ENCODE data around the gene USP40. TPM values are rescaled to one million over a fixed set of nuclear protein-coding genes. Genes with fewer than 3 reads are reported as not detected.

The USP40 gene
- total RNA-seq, 1 experiment from 2014 or later = 34.9 TPM

GRCh38 chr2:233471291-233472035, 95.1 kb downstream of the USP40 start:
- ATAC-seq = no peak
- CTCF ChIA-PET = no interaction called here
- no TSS peak for BruUV-seq (replicated peaks)
- TF ChIP-seq, protein P1, sequence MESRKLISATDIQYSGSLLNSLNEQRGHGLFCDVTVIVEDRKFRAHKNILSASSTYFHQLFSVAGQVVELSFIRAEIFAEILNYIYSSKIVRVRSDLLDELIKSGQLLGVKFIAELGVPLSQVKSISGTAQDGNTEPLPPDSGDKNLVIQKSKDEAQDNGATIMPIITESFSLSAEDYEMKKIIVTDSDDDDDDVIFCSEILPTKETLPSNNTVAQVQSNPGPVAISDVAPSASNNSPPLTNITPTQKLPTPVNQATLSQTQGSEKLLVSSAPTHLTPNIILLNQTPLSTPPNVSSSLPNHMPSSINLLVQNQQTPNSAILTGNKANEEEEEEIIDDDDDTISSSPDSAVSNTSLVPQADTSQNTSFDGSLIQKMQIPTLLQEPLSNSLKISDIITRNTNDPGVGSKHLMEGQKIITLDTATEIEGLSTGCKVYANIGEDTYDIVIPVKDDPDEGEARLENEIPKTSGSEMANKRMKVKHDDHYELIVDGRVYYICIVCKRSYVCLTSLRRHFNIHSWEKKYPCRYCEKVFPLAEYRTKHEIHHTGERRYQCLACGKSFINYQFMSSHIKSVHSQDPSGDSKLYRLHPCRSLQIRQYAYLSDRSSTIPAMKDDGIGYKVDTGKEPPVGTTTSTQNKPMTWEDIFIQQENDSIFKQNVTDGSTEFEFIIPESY (IDR thresholded peaks at IDR 0.05; ENCODE audit: extremely low read depth, insufficient replicate concordance, low read length) = no peak
- no peak for TF ChIP-seq SP1 (IDR thresholded peaks at IDR 0.05; ENCODE audit: low read depth)
- TF ChIP-seq REST (IDR thresholded peaks at IDR 0.05; ENCODE audit: low read depth) = no peak
- no peak for TF ChIP-seq ZFX (IDR thresholded peaks at IDR 0.05)
- no peak for TF ChIP-seq ELF1 (IDR thresholded peaks at IDR 0.05; ENCODE audit: borderline replicate concordance, low read depth)
- TF ChIP-seq SIN3A (IDR thresholded peaks at IDR 0.05; ENCODE audit: low read depth) = no peak
- TF ChIP-seq RAD21 (IDR thresholded peaks at IDR 0.05; ENCODE audit: low read depth) = no peak
- TF ChIP-seq, protein P2, sequence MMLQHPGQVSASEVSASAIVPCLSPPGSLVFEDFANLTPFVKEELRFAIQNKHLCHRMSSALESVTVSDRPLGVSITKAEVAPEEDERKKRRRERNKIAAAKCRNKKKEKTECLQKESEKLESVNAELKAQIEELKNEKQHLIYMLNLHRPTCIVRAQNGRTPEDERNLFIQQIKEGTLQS (IDR thresholded peaks at IDR 0.05) = no peak
- TF ChIP-seq YY1 (IDR thresholded peaks at IDR 0.05; ENCODE audit: extremely low read depth, insufficient replicate concordance, low read depth, low read length) = no peak
- TF ChIP-seq EGR1 (IDR thresholded peaks at IDR 0.05; ENCODE audit: low read depth) = no peak
- no peak for TF ChIP-seq SRF (IDR thresholded peaks at IDR 0.05; ENCODE audit: low read depth)
- TF ChIP-seq CEBPB (IDR thresholded peaks at IDR 0.05; ENCODE audit: low read depth) = no peak
- no peaks in the 10 kb centered on the region for H3K79me2 ChIP-seq (ENCODE audit: insufficient read depth, low read length)
- no peaks in the 10 kb centered on the region for H3K9me2 ChIP-seq (ENCODE audit: insufficient read depth)
- H3K4me2 ChIP-seq (ENCODE audit: low read length) = no peak overlapping the region
- intact Hi-C loops (cut with micrococcal nuclease) = no loop called here
- H3K9me3 ChIP-seq (ENCODE audit: control insufficient read depth in 1 of 2, insufficient read depth in 1 of 2, low read depth in 1 of 2, low read length in 2 of 2) = no peaks in the 10 kb centered on the region
- POLR2A ChIA-PET = no interaction called here
- RAD21 ChIA-PET (ENCODE audit: low non-redundant PET in 1 of 2, low total read pairs in 2 of 2, uncharacterized antibody in 2 of 2, unreplicated experiment in 2 of 2) = no interaction called here
- no peaks in the 10 kb centered on the region for H4K20me1 ChIP-seq (ENCODE audit: insufficient read depth)
- H3K27ac ChIP-seq (ENCODE audit: low read depth, low read length) = no peak overlapping the region
- H3K9ac ChIP-seq (ENCODE audit: low read length) = no peak overlapping the region
- H3K36me3 ChIP-seq (ENCODE audit: control insufficient read depth in 1 of 2, insufficient read depth in 2 of 2, low read length in 2 of 2) = peaks cover 4 to 14% of the 10 kb centered on the region in 2 experiments; a peak in 3 of 4 replicates
- H3K27me3 ChIP-seq (ENCODE audit: insufficient read depth, low read length) = no peaks in the 10 kb centered on the region
- DNase-seq (ENCODE audit: low read depth, low spot score) = no peak
- H3K4me1 ChIP-seq (ENCODE audit: control insufficient read depth in 1 of 2, insufficient read depth in 2 of 2, low read length in 2 of 2) = no peaks in the 10 kb centered on the region
- no peak overlapping the region for H2AFZ ChIP-seq (ENCODE audit: low read depth, low read length, poor library complexity, severe bottlenecking)
- H3K4me3 ChIP-seq (replicated peaks in 1 of 2; ENCODE audit: low read depth in 1 of 2, low read length in 2 of 2) = no peak overlapping the region

Data from HCT116 (cell line).